Measurements from ENCODE around the gene LANCL2. TPM values are rescaled to one million over a fixed set of nuclear protein-coding genes. Genes with fewer than 3 reads are reported as not detected.

Gene LANCL2
- total RNA-seq, 1 donor from 2014 or later = 21.3 TPM

DNA sequence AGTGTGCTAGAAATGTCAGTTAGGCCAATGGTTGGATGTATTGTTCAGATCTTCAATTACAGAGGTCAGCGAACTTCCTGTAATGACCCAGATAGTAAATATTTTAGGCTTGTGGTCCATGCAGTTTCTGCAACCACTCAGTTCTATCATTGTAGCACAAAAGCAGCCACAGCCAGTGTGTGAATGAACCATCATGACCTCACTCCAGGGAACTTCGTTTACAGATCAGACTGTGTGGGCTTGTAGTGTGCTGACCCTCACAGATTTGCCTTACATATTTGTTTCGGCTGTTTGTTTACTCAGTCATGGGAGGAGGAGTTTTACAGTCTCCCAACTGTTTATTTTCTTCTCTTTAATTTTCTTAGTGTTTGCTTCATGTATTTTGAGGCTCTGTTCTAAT lies 55.4 kb downstream of the LANCL2 start:
- peaks cover 6% of the 10 kb centered on the region for H3K36me3 Mint-ChIP-seq (ENCODE audit: low read depth)
- no peaks in the 10 kb centered on the region for H3K9me3 Mint-ChIP-seq (ENCODE audit: low read depth)
- TF ChIP-seq, protein P1, sequence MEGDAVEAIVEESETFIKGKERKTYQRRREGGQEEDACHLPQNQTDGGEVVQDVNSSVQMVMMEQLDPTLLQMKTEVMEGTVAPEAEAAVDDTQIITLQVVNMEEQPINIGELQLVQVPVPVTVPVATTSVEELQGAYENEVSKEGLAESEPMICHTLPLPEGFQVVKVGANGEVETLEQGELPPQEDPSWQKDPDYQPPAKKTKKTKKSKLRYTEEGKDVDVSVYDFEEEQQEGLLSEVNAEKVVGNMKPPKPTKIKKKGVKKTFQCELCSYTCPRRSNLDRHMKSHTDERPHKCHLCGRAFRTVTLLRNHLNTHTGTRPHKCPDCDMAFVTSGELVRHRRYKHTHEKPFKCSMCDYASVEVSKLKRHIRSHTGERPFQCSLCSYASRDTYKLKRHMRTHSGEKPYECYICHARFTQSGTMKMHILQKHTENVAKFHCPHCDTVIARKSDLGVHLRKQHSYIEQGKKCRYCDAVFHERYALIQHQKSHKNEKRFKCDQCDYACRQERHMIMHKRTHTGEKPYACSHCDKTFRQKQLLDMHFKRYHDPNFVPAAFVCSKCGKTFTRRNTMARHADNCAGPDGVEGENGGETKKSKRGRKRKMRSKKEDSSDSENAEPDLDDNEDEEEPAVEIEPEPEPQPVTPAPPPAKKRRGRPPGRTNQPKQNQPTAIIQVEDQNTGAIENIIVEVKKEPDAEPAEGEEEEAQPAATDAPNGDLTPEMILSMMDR (IDR thresholded peaks at IDR 0.05) = no peak
- DNase-seq (ENCODE audit: low spot score) = no peak
- no peaks in the 10 kb centered on the region for H3K4me1 Mint-ChIP-seq (ENCODE audit: low read depth)
- H3K27ac Mint-ChIP-seq (ENCODE audit: unreplicated experiment) = no peak overlapping the region
- no peaks in the 10 kb centered on the region for H3K27me3 Mint-ChIP-seq (ENCODE audit: low read depth)
- no peak overlapping the region for H3K4me3 Mint-ChIP-seq (ENCODE audit: unreplicated experiment)

DNA sequence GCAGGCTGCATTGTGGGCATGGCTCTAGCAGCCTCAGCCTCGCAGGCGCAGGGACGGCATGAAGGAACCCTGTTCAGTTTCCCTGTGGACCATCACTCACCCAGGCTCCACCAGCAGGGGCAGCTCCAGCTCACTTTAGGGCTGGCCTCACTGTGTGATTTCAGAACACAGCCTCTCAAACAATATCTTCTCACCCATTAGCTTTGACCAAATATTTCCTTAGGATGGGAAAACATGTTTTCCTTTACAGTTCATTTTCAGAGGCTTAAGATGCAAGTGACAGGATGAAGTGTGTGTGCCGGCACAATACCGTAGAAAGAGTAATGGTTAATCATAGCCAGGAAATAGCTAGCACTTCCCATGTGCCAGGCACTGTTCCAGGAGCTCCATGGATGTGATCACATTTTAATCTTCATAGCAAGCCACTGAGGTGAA lies 58.2 kb downstream of the LANCL2 start:
- H3K9me3 Mint-ChIP-seq (ENCODE audit: low read depth) = no peaks in the 10 kb centered on the region
- TF ChIP-seq, protein P1 (IDR thresholded peaks at IDR 0.05) = peak; percentile 2
- H3K4me3 Mint-ChIP-seq (ENCODE audit: unreplicated experiment) = no peak overlapping the region
- H3K27me3 Mint-ChIP-seq (ENCODE audit: low read depth) = no peaks in the 10 kb centered on the region
- no peak overlapping the region for H3K27ac Mint-ChIP-seq (ENCODE audit: unreplicated experiment)
- peaks cover 18% of the 10 kb centered on the region for H3K36me3 Mint-ChIP-seq (ENCODE audit: low read depth)
- no peak for DNase-seq (ENCODE audit: low spot score)
- H3K4me1 Mint-ChIP-seq (ENCODE audit: low read depth) = no peaks in the 10 kb centered on the region

DNA sequence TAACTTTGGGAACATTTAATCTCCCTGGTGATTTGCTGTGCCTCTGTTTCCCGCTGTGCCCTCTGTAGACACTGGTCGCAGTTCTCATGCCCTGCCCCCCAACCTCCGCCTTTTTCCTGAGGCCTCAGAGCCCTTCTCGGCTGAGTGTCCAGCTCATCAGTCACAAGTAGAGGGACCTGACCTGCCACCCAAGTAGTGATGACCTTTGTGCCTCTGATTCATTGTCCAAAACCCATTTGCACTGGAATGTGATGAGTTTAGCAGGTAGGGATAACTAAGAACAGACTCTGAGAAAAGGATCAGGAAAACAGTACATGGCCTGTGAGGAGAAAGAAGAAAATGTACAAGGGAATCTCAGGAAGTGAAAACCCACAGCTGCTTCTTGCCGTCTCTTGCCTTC lies 58.8 kb downstream of the LANCL2 start:
- H3K27me3 Mint-ChIP-seq (ENCODE audit: low read depth) = no peaks in the 10 kb centered on the region
- no peaks in the 10 kb centered on the region for H3K9me3 Mint-ChIP-seq (ENCODE audit: low read depth)
- no peaks in the 10 kb centered on the region for H3K4me1 Mint-ChIP-seq (ENCODE audit: low read depth)
- peak overlapping the region; percentile 29 for H3K27ac Mint-ChIP-seq (ENCODE audit: unreplicated experiment)
- DNase-seq (ENCODE audit: low spot score) = no peak
- H3K4me3 Mint-ChIP-seq (ENCODE audit: unreplicated experiment) = no peak overlapping the region
- TF ChIP-seq, protein P1 (IDR thresholded peaks at IDR 0.05) = no peak
- H3K36me3 Mint-ChIP-seq (ENCODE audit: low read depth) = peaks cover 20% of the 10 kb centered on the region

DNA sequence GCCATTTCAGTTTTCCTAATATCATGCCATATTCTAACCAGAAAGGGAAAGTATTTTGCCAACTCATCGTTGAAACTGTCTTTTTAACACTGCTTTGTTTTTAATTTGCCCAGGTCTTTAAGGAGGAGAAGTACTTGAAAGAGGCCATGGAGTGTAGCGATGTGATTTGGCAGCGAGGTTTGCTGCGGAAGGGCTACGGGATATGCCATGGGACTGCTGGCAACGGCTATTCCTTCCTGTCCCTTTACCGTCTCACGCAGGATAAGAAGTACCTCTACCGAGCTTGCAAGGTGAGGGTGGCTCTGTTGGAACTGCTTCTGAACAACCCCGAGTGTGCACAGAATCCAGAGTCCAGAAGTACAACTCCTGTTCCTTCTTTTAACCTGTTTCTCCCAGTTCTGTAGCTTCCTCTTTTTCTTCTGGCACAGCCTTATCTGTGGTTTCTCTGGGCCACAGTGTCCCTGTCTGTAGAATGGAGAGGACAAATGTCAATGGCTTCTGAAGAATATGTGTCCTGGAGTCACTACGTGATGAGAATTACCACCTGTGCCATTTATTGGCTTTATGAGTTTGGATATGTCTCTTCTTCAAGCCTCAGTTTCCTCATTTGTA lies 60.1 kb downstream of the LANCL2 start:
- no peaks in the 10 kb centered on the region for H3K9me3 Mint-ChIP-seq (ENCODE audit: low read depth)
- no peak overlapping the region for H3K27ac Mint-ChIP-seq (ENCODE audit: unreplicated experiment)

DNA sequence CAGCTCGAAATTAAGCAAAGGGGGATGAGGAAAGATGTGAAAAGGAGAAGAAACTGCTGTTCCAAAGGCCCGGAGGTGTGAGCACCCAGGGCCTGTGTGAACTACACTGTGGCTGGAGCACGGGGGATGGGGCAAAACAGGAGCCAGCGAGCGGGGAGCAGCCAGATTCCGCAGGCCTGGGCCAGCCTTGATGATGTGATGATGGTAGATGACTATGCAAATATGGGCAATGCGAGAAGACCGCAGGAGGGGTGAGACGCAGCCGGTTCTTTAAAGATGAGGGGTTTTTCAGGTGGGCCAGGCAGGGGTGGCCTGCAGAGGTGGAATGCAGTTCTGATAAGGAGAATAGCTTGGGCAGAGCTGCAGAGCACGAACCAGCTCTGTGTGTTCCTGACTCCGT lies 61.5 kb downstream of the LANCL2 start:
- Mint-ChIP-seq H3K9me3 (ENCODE audit: low read depth) (no peaks in the 10 kb centered on the region), H3K36me3 (ENCODE audit: low read depth) (peaks cover 20% of the 10 kb centered on the region), H3K27ac (ENCODE audit: unreplicated experiment) (no peak overlapping the region), H3K4me3 (ENCODE audit: unreplicated experiment) (no peak overlapping the region), H3K4me1 (ENCODE audit: low read depth) (no peaks in the 10 kb centered on the region), H3K27me3 (ENCODE audit: low read depth) (no peaks in the 10 kb centered on the region)
- no peak for DNase-seq (ENCODE audit: low spot score)
- TF ChIP-seq, protein P1 (IDR thresholded peaks at IDR 0.05) = no peak

More for the DNA sequence above, 60.1 kb downstream of the LANCL2 start:
- Mint-ChIP-seq H3K27me3 (ENCODE audit: low read depth) (no peaks in the 10 kb centered on the region), H3K36me3 (ENCODE audit: low read depth) (peaks cover 20% of the 10 kb centered on the region), H3K4me1 (ENCODE audit: low read depth) (no peaks in the 10 kb centered on the region), H3K4me3 (ENCODE audit: unreplicated experiment) (no peak overlapping the region)
- DNase-seq (ENCODE audit: low spot score) = no peak
- TF ChIP-seq, protein P1 (IDR thresholded peaks at IDR 0.05) = no peak

Measured in chondrocyte (in vitro differentiated cells).